ENCODE measurements around the gene OAT.

OAT gene

DNA sequence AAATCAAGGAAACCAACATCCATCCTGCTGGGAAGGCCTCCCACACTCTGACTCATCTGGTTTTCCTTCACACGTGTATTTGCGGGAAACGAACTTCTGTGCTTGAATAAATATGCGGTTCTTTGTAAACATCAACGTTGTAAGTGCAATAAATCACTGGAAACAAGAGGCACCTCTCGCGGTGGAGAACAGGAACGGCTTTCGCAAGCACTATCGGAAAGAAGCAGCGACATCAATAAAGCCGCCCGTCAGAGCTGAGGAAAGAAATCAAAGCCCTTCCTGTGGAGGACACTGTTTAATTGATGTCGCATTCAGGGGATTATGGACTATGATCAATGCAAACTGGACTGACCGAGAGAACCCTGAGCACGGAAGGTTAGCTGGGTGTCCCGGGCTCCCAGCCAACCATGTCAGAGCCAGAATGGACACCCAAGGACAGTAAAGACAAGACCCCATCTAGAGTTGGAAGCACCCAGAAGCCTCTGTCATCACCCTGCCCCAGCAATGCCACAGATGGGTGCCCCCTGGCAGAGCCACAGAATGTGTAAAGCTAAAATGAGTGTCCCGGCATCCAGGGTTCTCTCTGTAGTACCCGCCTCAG is 37.6 kb downstream of the OAT start:
- Histone ChIP-seq H3K27me3 (ENCODE audit: control insufficient read depth, insufficient read depth, low read length) (no peaks in the 10 kb centered on the region), H3K4me1 (ENCODE audit: control insufficient read depth, insufficient read depth, low read length) (peaks cover 3% of the 10 kb centered on the region), H3K9me3 (ENCODE audit: control insufficient read depth, insufficient read depth, low read length) (no peaks in the 10 kb centered on the region), H3K36me3 (ENCODE audit: control insufficient read depth, insufficient read depth, low read length) (no peaks in the 10 kb centered on the region), H3K9ac (ENCODE audit: low read depth, low read length) (no peak overlapping the region), H3K4me3 (ENCODE audit: low read depth, low read length) (no peak overlapping the region)

DNA sequence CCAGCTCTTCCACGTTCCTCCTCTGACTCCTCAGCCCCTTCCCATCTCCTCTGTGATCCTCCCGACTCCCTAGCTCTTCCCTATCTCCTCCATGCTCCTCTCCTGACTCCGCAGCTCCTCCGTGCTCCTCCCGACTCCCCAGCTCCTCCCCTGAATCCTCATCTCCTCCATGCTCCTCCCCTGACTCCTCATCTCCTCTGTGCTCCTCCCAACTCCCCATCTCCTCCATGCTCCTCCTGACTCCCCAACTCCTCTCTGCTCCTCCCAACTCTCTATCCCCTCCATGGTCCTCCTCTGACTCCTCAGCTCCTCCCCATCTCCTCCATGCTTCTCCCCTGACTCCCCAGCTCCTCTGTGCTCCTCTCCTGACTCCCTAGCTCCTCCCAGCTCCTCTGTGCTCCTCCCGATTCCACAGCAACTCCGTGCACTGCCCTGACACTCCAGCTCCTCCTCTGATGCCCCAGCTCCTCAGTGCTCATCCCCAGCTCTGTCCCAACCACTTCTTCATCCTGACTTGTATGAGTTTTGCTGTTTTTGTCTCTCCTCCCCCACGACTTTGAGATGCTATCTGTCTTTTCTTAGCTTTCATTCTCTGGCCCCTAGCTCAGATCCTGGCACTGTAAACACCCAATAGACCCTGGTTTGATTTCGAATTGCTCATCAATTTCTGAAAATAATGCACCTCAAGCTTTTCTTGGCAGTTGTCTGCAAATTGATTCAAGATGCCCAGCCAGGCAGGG is 38.3 kb downstream of the OAT start:
- no peaks in the 10 kb centered on the region for H3K36me3 ChIP-seq (ENCODE audit: control insufficient read depth, insufficient read depth, low read length)
- no peak overlapping the region for H3K4me3 ChIP-seq (ENCODE audit: low read depth, low read length)
- H3K4me1 ChIP-seq (ENCODE audit: control insufficient read depth, insufficient read depth, low read length) = no peaks in the 10 kb centered on the region
- no peaks in the 10 kb centered on the region for H3K9me3 ChIP-seq (ENCODE audit: control insufficient read depth, insufficient read depth, low read length)
- no peak overlapping the region for H3K9ac ChIP-seq (ENCODE audit: low read depth, low read length)
- H3K27me3 ChIP-seq (ENCODE audit: control insufficient read depth, insufficient read depth, low read length) = no peaks in the 10 kb centered on the region

DNA sequence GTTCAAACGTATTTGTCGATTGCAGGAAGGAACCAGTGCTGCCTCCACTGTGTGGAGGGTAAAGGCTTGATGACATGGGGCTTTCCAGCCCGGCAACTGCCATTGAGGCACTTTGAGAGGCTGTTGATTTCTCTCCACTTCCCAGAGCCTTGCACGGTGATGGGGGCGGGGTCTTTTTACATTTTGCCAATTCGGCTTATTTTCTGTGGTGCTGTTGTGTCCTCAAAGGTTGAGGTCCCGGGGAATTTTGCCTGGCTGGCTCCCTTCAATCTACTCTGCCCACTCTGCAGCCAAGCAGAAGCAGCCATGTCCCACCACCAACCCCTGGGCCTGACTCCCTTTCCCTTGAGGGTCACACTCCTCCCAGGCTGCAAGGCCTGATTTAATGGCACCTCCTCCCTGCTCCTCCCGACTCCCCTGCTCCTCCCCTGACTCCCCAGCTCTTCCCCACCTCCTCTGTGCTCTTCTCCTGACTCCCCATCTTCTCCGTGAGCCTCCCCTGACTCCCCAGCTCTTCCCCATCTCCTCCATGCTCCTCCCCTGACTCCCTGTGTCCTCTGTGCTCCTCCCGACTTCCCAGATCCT is 39.0 kb downstream of the OAT start:
- Histone ChIP-seq H3K4me3 (ENCODE audit: low read depth, low read length) (no peak overlapping the region), H3K36me3 (ENCODE audit: control insufficient read depth, insufficient read depth, low read length) (no peaks in the 10 kb centered on the region), H3K27me3 (ENCODE audit: control insufficient read depth, insufficient read depth, low read length) (no peaks in the 10 kb centered on the region), H3K4me1 (ENCODE audit: control insufficient read depth, insufficient read depth, low read length) (peaks cover 2% of the 10 kb centered on the region), H3K9ac (ENCODE audit: low read depth, low read length) (no peak overlapping the region), H3K9me3 (ENCODE audit: control insufficient read depth, insufficient read depth, low read length) (no peaks in the 10 kb centered on the region)

DNA sequence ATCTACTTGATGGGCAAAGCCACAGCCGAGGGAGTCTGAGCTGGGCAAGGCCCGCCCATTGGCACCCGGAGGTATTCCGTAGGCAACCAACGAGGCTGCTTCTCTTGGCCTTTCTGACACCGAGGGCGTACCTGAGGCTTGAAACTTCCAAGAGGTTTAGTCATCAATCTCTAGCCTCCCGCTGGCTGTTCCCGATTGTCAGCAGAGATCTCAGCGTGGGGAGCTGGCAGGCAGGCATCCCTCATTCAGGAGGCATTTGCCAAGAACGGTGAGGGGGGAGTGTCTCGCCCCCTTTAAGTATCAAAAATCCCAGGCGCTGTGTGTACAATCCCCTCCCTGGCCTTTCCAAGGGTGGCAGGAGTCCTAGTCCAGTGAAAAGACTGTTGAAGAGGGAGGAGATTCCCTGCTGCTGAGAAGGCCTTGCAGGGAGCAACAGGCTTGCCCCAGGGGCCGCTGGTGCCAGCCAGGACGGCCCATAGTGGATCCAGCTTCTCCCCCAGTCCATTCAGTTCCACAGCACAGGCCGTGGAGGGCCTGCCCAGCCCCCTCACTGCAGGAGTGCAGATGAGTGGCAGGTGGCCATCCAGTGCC is 39.7 kb downstream of the OAT start:
- Histone ChIP-seq H3K4me1 (ENCODE audit: control insufficient read depth, insufficient read depth, low read length) (peaks cover 3% of the 10 kb centered on the region), H3K4me3 (ENCODE audit: low read depth, low read length) (no peak overlapping the region), H3K27me3 (ENCODE audit: control insufficient read depth, insufficient read depth, low read length) (no peaks in the 10 kb centered on the region), H3K9me3 (ENCODE audit: control insufficient read depth, insufficient read depth, low read length) (no peaks in the 10 kb centered on the region), H3K36me3 (ENCODE audit: control insufficient read depth, insufficient read depth, low read length) (no peaks in the 10 kb centered on the region), H3K9ac (ENCODE audit: low read depth, low read length) (no peak overlapping the region)

DNA sequence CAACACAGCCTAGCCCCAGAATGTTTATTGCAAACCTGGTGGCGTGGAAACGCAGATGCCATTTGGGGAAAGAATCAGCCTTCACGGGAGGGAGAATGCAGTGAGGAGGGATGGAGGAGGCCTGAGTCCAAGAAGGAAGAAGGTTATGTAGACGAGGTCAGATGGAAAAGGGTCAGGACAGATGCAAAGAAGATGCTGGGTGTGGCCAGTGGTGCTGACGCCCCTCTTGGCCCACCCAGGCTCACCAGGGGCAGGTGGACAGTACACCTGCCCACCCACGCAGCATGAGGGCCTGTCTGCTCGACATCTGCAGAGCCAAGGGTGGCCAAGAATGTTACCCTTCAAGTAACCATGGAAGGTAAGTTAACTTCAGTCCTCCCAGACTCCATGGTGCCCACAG is 40.5 kb downstream of the OAT start:
- Histone ChIP-seq H3K4me1 (ENCODE audit: control insufficient read depth, insufficient read depth, low read length) (peaks cover 3% of the 10 kb centered on the region), H3K4me3 (ENCODE audit: low read depth, low read length) (no peak overlapping the region), H3K9me3 (ENCODE audit: control insufficient read depth, insufficient read depth, low read length) (no peaks in the 10 kb centered on the region), H3K9ac (ENCODE audit: low read depth, low read length) (no peak overlapping the region), H3K36me3 (ENCODE audit: control insufficient read depth, insufficient read depth, low read length) (no peaks in the 10 kb centered on the region), H3K27me3 (ENCODE audit: control insufficient read depth, insufficient read depth, low read length) (no peaks in the 10 kb centered on the region)

DNA sequence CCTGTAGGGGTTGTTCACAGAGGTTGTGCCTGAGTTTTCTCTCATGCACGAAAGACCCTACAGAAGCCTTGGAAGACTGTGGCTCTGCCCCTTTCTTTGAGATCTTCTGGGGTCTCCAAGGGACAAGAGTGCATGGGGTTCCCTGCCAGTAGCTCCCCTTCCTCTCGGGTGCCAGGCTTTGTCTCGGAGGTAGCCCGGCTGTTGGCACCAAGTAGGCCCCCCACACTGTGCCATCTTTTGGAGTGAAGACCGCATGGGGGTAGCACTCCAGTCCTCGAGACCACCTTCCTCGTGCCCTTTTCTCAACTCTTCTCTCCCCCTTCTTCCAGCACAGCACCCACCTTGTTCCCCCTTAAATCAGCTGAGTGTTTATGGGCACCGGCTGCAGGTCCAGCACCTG is 41.6 kb downstream of the OAT start:
- H3K9ac ChIP-seq (ENCODE audit: low read depth, low read length) = no peak overlapping the region
- H3K9me3 ChIP-seq (ENCODE audit: control insufficient read depth, insufficient read depth, low read length) = no peaks in the 10 kb centered on the region
- H3K36me3 ChIP-seq (ENCODE audit: control insufficient read depth, insufficient read depth, low read length) = no peaks in the 10 kb centered on the region
- no peaks in the 10 kb centered on the region for H3K27me3 ChIP-seq (ENCODE audit: control insufficient read depth, insufficient read depth, low read length)
- no peak overlapping the region for H3K4me3 ChIP-seq (ENCODE audit: low read depth, low read length)
- peaks cover 3% of the 10 kb centered on the region for H3K4me1 ChIP-seq (ENCODE audit: control insufficient read depth, insufficient read depth, low read length)

DNA sequence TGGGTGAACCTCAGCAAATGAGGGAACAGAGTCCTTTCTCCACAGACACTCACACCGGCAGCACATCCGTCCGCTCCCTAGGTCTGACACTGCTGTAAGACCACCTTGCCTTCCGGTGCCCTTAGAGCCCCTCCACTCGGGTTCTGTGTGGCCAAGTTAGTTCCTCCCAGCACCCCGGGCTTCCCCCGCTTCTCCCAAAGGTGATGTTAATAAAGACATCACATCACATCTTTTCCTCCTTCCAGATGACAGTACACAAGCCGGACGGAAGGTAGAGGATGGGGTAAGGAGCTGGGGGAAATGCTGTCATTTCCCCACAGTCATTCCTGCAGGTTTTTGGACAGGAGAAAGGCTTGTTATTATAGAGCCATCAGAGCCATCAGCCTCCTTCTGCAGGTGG is 42.3 kb downstream of the OAT start:
- Histone ChIP-seq H3K9ac (ENCODE audit: low read depth, low read length) (no peak overlapping the region), H3K9me3 (ENCODE audit: control insufficient read depth, insufficient read depth, low read length) (no peaks in the 10 kb centered on the region), H3K4me3 (ENCODE audit: low read depth, low read length) (no peak overlapping the region), H3K4me1 (ENCODE audit: control insufficient read depth, insufficient read depth, low read length) (peaks cover 3% of the 10 kb centered on the region), H3K36me3 (ENCODE audit: control insufficient read depth, insufficient read depth, low read length) (no peaks in the 10 kb centered on the region), H3K27me3 (ENCODE audit: control insufficient read depth, insufficient read depth, low read length) (no peaks in the 10 kb centered on the region)

DNA sequence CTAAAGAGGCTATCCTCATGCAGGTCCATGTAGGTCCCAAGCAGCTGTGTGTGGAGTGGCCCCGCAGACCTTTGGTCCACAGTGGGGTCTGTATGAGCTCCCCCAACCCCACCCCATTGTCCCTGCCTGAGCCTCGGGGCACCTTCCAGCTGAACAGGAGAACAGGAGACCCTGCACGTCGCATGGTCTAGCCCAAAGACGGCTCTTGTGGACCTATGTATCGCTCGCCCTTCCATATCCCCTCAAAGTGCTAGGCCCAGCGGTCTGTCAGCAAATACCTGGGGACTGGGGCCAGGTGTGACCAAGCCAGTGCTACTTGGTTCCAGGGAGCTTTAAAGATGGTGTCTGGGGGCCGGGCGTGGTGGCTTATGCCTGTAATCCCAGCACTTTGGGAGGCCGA is 43.0 kb downstream of the OAT start:
- no peak overlapping the region for H3K4me3 ChIP-seq (ENCODE audit: low read depth, low read length)
- no peaks in the 10 kb centered on the region for H3K9me3 ChIP-seq (ENCODE audit: control insufficient read depth, insufficient read depth, low read length)
- H3K27me3 ChIP-seq (ENCODE audit: control insufficient read depth, insufficient read depth, low read length) = no peaks in the 10 kb centered on the region
- no peak overlapping the region for H3K9ac ChIP-seq (ENCODE audit: low read depth, low read length)
- no peaks in the 10 kb centered on the region for H3K36me3 ChIP-seq (ENCODE audit: control insufficient read depth, insufficient read depth, low read length)
- peaks cover 3% of the 10 kb centered on the region for H3K4me1 ChIP-seq (ENCODE audit: control insufficient read depth, insufficient read depth, low read length)

DNA sequence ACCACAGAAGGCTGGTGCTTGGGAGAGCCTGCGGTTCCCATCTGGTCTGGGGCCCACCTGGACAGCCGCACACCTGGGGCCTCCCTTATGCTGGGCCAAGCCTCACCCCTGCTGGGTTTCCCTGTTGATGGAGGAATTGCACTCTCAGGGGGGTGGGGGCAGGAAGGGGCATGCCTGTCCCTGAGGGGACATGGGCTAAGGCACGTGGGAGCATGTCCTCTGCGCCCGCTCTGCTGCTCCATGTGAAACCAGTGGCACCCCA is 43.4 kb downstream of the OAT start:
- Histone ChIP-seq H3K4me3 (ENCODE audit: low read depth, low read length) (no peak overlapping the region), H3K4me1 (ENCODE audit: control insufficient read depth, insufficient read depth, low read length) (peaks cover 3% of the 10 kb centered on the region), H3K9ac (ENCODE audit: low read depth, low read length) (no peak overlapping the region), H3K9me3 (ENCODE audit: control insufficient read depth, insufficient read depth, low read length) (no peaks in the 10 kb centered on the region), H3K36me3 (ENCODE audit: control insufficient read depth, insufficient read depth, low read length) (no peaks in the 10 kb centered on the region), H3K27me3 (ENCODE audit: control insufficient read depth, insufficient read depth, low read length) (no peaks in the 10 kb centered on the region)

DNA sequence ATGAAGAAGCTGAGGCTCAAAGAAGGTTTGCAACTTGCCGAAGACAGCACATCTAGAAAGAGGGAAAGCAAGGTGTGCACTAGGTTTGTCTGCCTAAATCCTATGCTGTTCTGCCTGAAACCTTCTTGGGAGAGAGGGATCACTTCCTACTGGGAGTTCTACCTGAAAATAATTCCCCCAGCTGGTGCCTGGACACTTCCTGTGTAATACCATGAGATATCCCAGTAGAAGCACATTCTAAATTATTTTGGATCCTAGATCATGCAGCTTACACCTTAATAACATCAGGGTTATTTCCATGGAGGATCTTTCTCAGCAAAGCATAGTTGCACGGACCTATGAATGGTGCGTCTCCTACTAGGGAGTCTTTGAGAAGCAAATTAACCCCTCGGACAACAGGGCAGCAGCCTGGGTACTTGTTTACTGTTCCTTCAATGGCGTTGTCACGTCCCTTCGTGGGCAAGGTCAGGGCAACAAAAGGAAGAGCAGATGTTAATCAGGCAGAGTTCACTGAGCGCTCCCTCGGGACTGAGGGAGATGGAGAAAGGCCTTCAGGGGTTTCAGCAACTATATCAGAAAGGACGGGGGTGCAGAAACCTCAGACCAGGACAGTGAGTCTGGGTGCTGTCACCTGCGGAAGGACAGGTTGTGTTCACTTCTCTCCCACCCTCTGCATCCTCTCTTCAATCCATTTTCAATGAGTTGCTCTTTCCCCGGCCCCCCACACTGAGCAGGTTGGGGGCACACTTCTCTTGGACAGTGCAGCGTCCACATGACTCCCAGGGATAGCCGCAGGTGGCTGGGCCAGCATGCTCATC is 44.0 kb downstream of the OAT start:
- H3K9me3 ChIP-seq (ENCODE audit: control insufficient read depth, insufficient read depth, low read length) = no peaks in the 10 kb centered on the region
- H3K9ac ChIP-seq (ENCODE audit: low read depth, low read length) = no peak overlapping the region
- peaks cover 3% of the 10 kb centered on the region for H3K4me1 ChIP-seq (ENCODE audit: control insufficient read depth, insufficient read depth, low read length)
- no peak overlapping the region for H3K4me3 ChIP-seq (ENCODE audit: low read depth, low read length)
- no peaks in the 10 kb centered on the region for H3K36me3 ChIP-seq (ENCODE audit: control insufficient read depth, insufficient read depth, low read length)
- H3K27me3 ChIP-seq (ENCODE audit: control insufficient read depth, insufficient read depth, low read length) = no peaks in the 10 kb centered on the region

DNA sequence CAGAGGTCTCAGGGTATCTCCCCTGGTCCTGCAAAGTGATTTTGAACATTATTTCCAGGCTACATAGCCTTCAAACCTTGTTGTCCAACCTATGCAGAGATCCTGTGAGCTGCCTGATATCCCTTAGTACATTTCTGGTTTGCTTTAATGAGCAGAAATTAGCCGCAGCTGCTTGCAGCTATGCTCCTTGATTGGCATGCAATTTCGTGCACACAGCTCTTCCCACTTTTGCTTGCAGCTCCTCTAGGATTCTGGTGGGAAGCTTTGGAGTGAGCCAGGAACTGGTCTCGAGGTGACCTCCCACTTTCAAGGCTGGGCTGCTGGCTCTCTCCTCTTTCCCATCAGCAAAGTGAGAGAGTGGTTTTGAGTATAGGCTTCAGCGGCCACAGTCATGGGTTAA is 45.8 kb downstream of the OAT start:
- no peaks in the 10 kb centered on the region for H3K36me3 ChIP-seq (ENCODE audit: control insufficient read depth, insufficient read depth, low read length)
- H3K9me3 ChIP-seq (ENCODE audit: control insufficient read depth, insufficient read depth, low read length) = no peaks in the 10 kb centered on the region
- no peak overlapping the region for H3K4me3 ChIP-seq (ENCODE audit: low read depth, low read length)
- no peaks in the 10 kb centered on the region for H3K27me3 ChIP-seq (ENCODE audit: control insufficient read depth, insufficient read depth, low read length)
- no peak overlapping the region for H3K9ac ChIP-seq (ENCODE audit: low read depth, low read length)
- peaks cover 3% of the 10 kb centered on the region for H3K4me1 ChIP-seq (ENCODE audit: control insufficient read depth, insufficient read depth, low read length)
